ENCODE data around the gene LONP2. TPM values are rescaled to one million over a fixed set of nuclear protein-coding genes. Genes with fewer than 3 reads are reported as not detected.

Gene LONP2
- total and polyA plus RNA-seq, 2 of the 13 experiments (the other 11 are each of a cell fraction or from before 2014, with no cell fraction given): 39.2 to 63.3 TPM

DNA sequence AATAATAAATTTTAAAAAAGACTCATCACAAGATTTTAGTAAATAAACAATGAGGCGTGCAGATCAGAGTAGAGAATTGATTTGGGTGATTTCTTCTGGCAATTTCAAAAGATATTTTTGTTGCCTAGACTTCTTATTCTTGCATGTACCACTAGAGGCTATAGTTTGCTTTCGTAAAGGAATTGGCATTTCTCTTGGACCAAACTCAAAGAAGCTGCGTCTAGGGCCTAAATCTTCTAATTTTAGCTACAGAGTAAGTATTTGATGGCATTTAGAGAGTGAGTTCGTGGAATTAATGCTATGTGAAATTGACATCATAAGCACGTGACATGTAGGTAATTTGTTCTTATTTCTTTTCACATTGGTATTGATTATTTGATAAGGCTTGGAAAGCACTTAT lies 27.6 kb downstream of the LONP2 start:
- CTCF ChIA-PET (ENCODE audit: low intra/inter-chr PET ratio, low total read pairs): no interaction called here
- Histone ChIP-seq H3K9me3 (ENCODE audit: low read length) (no peaks in the 10 kb centered on the region), H2AFZ (ENCODE audit: low read length) (no peak overlapping the region), H3K4me3 (replicated peaks in 1 of 3; ENCODE audit: insufficient read depth in 1 of 3, low read depth in 2 of 3, low read length in 3 of 3) (no peak overlapping the region), H3K9ac (ENCODE audit: insufficient read depth, low read depth, low read length) (no peak overlapping the region), H3K36me3 (replicated peaks in 1 of 2; ENCODE audit: control insufficient read depth in 1 of 2, insufficient read depth in 2 of 2, low read length in 2 of 2) (peaks cover 5 to 51% of the 10 kb centered on the region in 2 experiments; a peak in 3 of 5 replicates), H3K4me2 (ENCODE audit: low read depth, low read length) (no peak overlapping the region), H4K20me1 (ENCODE audit: insufficient read depth, low read length) (no peaks in the 10 kb centered on the region), H3K27ac (ENCODE audit: extremely low read length, insufficient read depth, low read length) (no peak overlapping the region), H3K4me1 (ENCODE audit: insufficient read depth, low read length) (no peaks in the 10 kb centered on the region), H3K79me2 (ENCODE audit: insufficient read depth, low read length) (no peaks in the 10 kb centered on the region), H3K27me3 (ENCODE audit: control insufficient read depth in 1 of 2, insufficient read depth in 2 of 2, low read length in 2 of 2) (no peaks in the 10 kb centered on the region)
- TF ChIP-seq AGO1 (IDR thresholded peaks at IDR 0.05; ENCODE audit: low read depth, low read length, poor library complexity, severe bottlenecking) (no peak), NR2C2 (CRISPR knock-in tag; IDR thresholded peaks at IDR 0.05; ENCODE audit: borderline replicate concordance) (no peak), ZNF615 (CRISPR knock-in tag; IDR thresholded peaks at IDR 0.05; ENCODE audit: borderline replicate concordance) (no peak), THYN1 (CRISPR knock-in tag; IDR thresholded peaks at IDR 0.05; ENCODE audit: borderline replicate concordance, low read depth) (no peak), ZNF296 (CRISPR knock-in tag; conservative IDR thresholded peaks at IDR 0.05) (no peak), ZNF205 (CRISPR knock-in tag; IDR thresholded peaks at IDR 0.05) (no peak), ZNF788 (CRISPR knock-in tag; IDR thresholded peaks at IDR 0.05; ENCODE audit: borderline replicate concordance) (no peak)
- TF ChIP-seq, protein P1, sequence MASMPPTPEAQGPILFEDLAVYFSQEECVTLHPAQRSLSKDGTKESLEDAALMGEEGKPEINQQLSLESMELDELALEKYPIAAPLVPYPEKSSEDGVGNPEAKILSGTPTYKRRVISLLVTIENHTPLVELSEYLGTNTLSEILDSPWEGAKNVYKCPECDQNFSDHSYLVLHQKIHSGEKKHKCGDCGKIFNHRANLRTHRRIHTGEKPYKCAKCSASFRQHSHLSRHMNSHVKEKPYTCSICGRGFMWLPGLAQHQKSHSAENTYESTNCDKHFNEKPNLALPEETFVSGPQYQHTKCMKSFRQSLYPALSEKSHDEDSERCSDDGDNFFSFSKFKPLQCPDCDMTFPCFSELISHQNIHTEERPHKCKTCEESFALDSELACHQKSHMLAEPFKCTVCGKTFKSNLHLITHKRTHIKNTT (CRISPR knock-in tag; IDR thresholded peaks at IDR 0.05): no peak
- TF ChIP-seq, protein P2, sequence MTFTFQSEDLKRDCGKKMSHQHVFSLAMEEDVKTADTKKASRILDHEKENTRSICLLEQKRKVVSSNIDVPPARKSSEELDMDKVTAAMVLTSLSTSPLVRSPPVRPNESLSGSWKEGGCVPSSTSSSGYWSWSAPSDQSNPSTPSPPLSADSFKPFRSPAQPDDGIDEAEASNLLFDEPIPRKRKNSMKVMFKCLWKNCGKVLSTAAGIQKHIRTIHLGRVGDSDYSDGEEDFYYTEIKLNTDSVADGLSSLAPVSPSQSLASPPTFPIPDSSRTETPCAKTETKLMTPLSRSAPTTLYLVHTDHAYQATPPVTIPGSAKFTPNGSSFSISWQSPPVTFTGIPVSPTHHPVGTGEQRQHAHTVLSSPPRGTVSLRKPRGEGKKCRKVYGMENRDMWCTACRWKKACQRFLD (CRISPR knock-in tag; IDR thresholded peaks at IDR 0.05; ENCODE audit: borderline replicate concordance): no peak
- TF ChIP-seq, protein P3, sequence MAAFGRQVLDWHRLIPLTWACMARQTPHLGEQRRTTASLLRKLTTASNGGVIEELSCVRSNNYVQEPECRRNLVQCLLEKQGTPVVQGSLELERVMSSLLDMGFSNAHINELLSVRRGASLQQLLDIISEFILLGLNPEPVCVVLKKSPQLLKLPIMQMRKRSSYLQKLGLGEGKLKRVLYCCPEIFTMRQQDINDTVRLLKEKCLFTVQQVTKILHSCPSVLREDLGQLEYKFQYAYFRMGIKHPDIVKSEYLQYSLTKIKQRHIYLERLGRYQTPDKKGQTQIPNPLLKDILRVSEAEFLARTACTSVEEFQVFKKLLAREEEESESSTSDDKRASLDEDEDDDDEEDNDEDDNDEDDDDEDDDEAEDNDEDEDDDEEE (CRISPR knock-in tag; IDR thresholded peaks at IDR 0.05): no peak
- POLR2A ChIA-PET: no interaction called here
- intact Hi-C loops (cut with micrococcal nuclease; ENCODE audit: unreplicated experiment) (no loop called here), in situ Hi-C loops (cut with HindIII; ENCODE audit: extremely low pct_ligation_motif_present, low pct_unique_long_range_greater_than_20kb) (no loop called here)
- no TSS peak for BruUV-seq (replicated peaks)
- DNase-seq (ENCODE audit: low spot score) (no peak), FAIRE-seq (no peak), ATAC-seq (no peak)
- 98% methylated on average over 5 of the region's 5 CpGs for WGBS (ENCODE audit: low lambda C conversion rate)
